ENCODE data around the gene RFC2. TPM values are rescaled to one million over a fixed set of nuclear protein-coding genes. Genes with fewer than 3 reads are reported as not detected.

Gene RFC2
- polyA plus RNA-seq, 1 of the 3 experiments (the other 2 are of a cell fraction), result 31.2 TPM

DNA sequence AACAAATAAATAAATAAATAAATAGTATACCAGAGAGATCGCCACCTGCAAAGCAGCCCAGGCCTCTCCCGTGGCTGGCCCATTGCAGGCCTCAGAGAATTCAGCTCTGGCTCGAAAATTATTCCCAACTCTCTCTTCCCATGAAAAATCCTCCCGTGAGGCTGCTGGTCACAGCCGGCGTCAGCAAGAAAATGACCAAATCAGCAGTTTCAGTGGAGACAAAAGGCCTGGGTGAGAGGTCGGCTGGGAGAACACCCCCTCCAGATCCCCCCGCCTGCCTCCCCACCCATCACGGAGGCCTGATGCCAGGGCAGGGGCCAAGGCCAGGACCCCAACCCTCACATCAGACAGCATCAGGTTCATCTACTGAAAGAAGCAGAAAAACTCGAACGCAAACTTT lies 31.9 kb upstream of the RFC2 start:
- Histone ChIP-seq H3K27me3 (ENCODE audit: insufficient read depth) (no peaks in the 10 kb centered on the region), H3K36me3 (replicated peaks in 1 of 2; ENCODE audit: control insufficient read depth in 1 of 2, insufficient read depth in 2 of 2, low read length in 1 of 2) (no peaks in the 10 kb centered on the region), H3K27ac (ENCODE audit: low read depth in 2 of 2, low read length in 1 of 2) (no peak overlapping the region), H2AFZ (ENCODE audit: low read depth) (no peak overlapping the region), H3K4me2 (no peak overlapping the region), H3K79me2 (ENCODE audit: insufficient read depth) (peaks cover 18% of the 10 kb centered on the region), H4K20me1 (ENCODE audit: insufficient read depth) (peaks cover 8% of the 10 kb centered on the region), H3K9ac (no peak overlapping the region), H3K4me1 (ENCODE audit: control insufficient read depth in 1 of 2, insufficient read depth in 2 of 2, low read depth in 1 of 2, low read length in 1 of 2) (peaks cover 7 to 12% of the 10 kb centered on the region in 2 experiments; a peak in 2 of 4 replicates), H3K9me2 (no peaks in the 10 kb centered on the region), H3K9me3 (no peaks in the 10 kb centered on the region), H3F3A (replicated peaks; ENCODE audit: insufficient read depth) (peaks cover 3% of the 10 kb centered on the region), H3K4me3 (ENCODE audit: low read depth in 2 of 2, low read length in 1 of 2) (no peak overlapping the region)
- no peak for DNase-seq
- ChIA-PET CTCF (interaction anchor here (1.3 to 9.1 kb wide), 5 partner anchors 11 to 115 kb away, joined by 5 to 61 read pairs (median 57); no protein-coding TSS in a partner anchor), POLR2A (no interaction called here)
- TF ChIP-seq, protein P1, sequence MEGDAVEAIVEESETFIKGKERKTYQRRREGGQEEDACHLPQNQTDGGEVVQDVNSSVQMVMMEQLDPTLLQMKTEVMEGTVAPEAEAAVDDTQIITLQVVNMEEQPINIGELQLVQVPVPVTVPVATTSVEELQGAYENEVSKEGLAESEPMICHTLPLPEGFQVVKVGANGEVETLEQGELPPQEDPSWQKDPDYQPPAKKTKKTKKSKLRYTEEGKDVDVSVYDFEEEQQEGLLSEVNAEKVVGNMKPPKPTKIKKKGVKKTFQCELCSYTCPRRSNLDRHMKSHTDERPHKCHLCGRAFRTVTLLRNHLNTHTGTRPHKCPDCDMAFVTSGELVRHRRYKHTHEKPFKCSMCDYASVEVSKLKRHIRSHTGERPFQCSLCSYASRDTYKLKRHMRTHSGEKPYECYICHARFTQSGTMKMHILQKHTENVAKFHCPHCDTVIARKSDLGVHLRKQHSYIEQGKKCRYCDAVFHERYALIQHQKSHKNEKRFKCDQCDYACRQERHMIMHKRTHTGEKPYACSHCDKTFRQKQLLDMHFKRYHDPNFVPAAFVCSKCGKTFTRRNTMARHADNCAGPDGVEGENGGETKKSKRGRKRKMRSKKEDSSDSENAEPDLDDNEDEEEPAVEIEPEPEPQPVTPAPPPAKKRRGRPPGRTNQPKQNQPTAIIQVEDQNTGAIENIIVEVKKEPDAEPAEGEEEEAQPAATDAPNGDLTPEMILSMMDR (IDR thresholded peaks at IDR 0.05), result no peak
- TF ChIP-seq SMC3 (IDR thresholded peaks at IDR 0.05; ENCODE audit: low read depth, low read length), result no peak
- no peak for TF ChIP-seq EP300 (IDR thresholded peaks at IDR 0.05; ENCODE audit: borderline replicate concordance in 1 of 2, low read depth in 1 of 2, low read length in 1 of 2)
- no peak for TF ChIP-seq EZH2phosphoT487 (IDR thresholded peaks at IDR 0.05; ENCODE audit: borderline replicate concordance, low read depth)
- TF ChIP-seq, protein P2, sequence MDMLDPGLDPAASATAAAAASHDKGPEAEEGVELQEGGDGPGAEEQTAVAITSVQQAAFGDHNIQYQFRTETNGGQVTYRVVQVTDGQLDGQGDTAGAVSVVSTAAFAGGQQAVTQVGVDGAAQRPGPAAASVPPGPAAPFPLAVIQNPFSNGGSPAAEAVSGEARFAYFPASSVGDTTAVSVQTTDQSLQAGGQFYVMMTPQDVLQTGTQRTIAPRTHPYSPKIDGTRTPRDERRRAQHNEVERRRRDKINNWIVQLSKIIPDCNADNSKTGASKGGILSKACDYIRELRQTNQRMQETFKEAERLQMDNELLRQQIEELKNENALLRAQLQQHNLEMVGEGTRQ (IDR thresholded peaks at IDR 0.05; ENCODE audit: borderline replicate concordance, low read depth, low read length), result no peak
- TF ChIP-seq TCF12 (IDR thresholded peaks at IDR 0.05), result no peak
- 93% methylated on average over 11 of the region's 11 CpGs for WGBS (ENCODE audit: low lambda C conversion rate)

DNA sequence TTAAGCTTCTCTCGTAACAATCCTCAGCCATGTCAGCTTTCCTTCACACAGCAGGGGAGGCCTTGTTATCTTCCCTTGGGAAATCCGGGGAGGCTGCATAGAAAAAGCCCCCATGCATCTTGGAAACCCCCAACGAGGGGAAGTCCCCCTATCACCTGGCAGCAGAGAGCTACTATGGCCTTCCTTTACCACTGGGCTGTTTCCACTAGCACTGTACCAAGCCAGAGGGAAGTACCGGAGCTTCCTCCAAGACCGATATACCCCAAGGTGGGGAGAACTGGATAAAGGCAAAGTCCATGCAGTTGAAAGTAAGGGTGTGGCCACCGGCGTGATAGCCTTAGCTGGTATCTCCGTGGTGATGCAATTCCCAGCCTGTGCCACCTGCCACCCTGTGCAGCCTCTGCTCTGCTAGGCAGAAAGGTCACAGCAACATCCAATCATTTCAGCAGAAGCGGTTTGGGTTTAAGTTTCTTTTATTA lies 30.6 kb upstream of the RFC2 start:
- H2AFZ ChIP-seq (ENCODE audit: low read depth), result no peak overlapping the region
- peaks cover 5% of the 10 kb centered on the region for H3K79me2 ChIP-seq (ENCODE audit: insufficient read depth)
- no peaks in the 10 kb centered on the region for H3K9me3 ChIP-seq
- WGBS (ENCODE audit: low lambda C conversion rate), result 73% methylated on average over 9 of the region's 9 CpGs
- ChIA-PET CTCF (interaction anchor here (2.2 to 9.1 kb wide), 5 partner anchors 10 to 133 kb away, joined by 5 to 61 read pairs (median 57); no protein-coding TSS in a partner anchor), POLR2A (no interaction called here)
- H3K4me2 ChIP-seq, result no peak overlapping the region
- no peak overlapping the region for H3K27ac ChIP-seq (ENCODE audit: low read depth in 2 of 2, low read length in 1 of 2)
- H3K36me3 ChIP-seq (replicated peaks in 1 of 2; ENCODE audit: control insufficient read depth in 1 of 2, insufficient read depth in 2 of 2, low read length in 1 of 2), result no peaks in the 10 kb centered on the region
- no peak overlapping the region for H3K9ac ChIP-seq
- no peaks in the 10 kb centered on the region for H4K20me1 ChIP-seq (ENCODE audit: insufficient read depth)
- no peaks in the 10 kb centered on the region for H3K9me2 ChIP-seq
- H3K4me1 ChIP-seq (ENCODE audit: control insufficient read depth in 1 of 2, insufficient read depth in 2 of 2, low read depth in 1 of 2, low read length in 1 of 2), result peaks cover 4 to 17% of the 10 kb centered on the region in 2 experiments; a peak in 3 of 4 replicates
- TF ChIP-seq RAD21 (IDR thresholded peaks at IDR 0.05; ENCODE audit: low read length) (no peak), TAF1 (IDR thresholded peaks at IDR 0.05; ENCODE audit: borderline replicate concordance, low read depth, low read length) (no peak), RFX5 (IDR thresholded peaks at IDR 0.05; ENCODE audit: low read length) (no peak), SIN3A (IDR thresholded peaks at IDR 0.05; ENCODE audit: borderline replicate concordance, low read depth, low read length) (no peak), RCOR1 (IDR thresholded peaks at IDR 0.05; ENCODE audit: low read length) (no peak), MXI1 (IDR thresholded peaks at IDR 0.05; ENCODE audit: low read depth, low read length) (no peak), RXRA (IDR thresholded peaks at IDR 0.05; ENCODE audit: borderline replicate concordance, low read depth) (no peak), CHD2 (IDR thresholded peaks at IDR 0.05; ENCODE audit: low read length, partially characterized antibody) (no peak), GABPA (IDR thresholded peaks at IDR 0.05; ENCODE audit: low read depth) (no peak), EP300 (IDR thresholded peaks at IDR 0.05; ENCODE audit: borderline replicate concordance in 1 of 2, low read depth in 1 of 2, low read length in 1 of 2) (no peak), NRF1 (IDR thresholded peaks at IDR 0.05; ENCODE audit: low read depth, low read length) (no peak), NFIC (IDR thresholded peaks at IDR 0.05; ENCODE audit: borderline replicate concordance) (no peak), FOXJ3 (CRISPR knock-in tag; IDR thresholded peaks at IDR 0.05) (no peak), ELF1 (IDR thresholded peaks at IDR 0.05) (no peak)
- TF ChIP-seq, protein P3, sequence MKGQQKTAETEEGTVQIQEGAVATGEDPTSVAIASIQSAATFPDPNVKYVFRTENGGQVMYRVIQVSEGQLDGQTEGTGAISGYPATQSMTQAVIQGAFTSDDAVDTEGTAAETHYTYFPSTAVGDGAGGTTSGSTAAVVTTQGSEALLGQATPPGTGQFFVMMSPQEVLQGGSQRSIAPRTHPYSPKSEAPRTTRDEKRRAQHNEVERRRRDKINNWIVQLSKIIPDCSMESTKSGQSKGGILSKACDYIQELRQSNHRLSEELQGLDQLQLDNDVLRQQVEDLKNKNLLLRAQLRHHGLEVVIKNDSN (IDR thresholded peaks at IDR 0.05; ENCODE audit: borderline replicate concordance, low read depth), result no peak
- TF ChIP-seq, protein P2 (IDR thresholded peaks at IDR 0.05; ENCODE audit: borderline replicate concordance, low read depth, low read length), result no peak
- TF ChIP-seq, protein P4, sequence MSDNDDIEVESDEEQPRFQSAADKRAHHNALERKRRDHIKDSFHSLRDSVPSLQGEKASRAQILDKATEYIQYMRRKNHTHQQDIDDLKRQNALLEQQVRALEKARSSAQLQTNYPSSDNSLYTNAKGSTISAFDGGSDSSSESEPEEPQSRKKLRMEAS (IDR thresholded peaks at IDR 0.05; ENCODE audit: low read depth), result no peak
- TF ChIP-seq, protein P5, sequence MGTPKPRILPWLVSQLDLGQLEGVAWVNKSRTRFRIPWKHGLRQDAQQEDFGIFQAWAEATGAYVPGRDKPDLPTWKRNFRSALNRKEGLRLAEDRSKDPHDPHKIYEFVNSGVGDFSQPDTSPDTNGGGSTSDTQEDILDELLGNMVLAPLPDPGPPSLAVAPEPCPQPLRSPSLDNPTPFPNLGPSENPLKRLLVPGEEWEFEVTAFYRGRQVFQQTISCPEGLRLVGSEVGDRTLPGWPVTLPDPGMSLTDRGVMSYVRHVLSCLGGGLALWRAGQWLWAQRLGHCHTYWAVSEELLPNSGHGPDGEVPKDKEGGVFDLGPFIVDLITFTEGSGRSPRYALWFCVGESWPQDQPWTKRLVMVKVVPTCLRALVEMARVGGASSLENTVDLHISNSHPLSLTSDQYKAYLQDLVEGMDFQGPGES (IDR thresholded peaks at IDR 0.05; ENCODE audit: low read depth, low read length), result no peak
- H3K4me3 ChIP-seq (ENCODE audit: low read depth in 2 of 2, low read length in 1 of 2), result no peak overlapping the region
- H3K27me3 ChIP-seq (ENCODE audit: insufficient read depth), result no peaks in the 10 kb centered on the region
- peaks cover 10% of the 10 kb centered on the region for H3F3A ChIP-seq (replicated peaks; ENCODE audit: insufficient read depth)
- DNase-seq, result no peak
